Measurements from ENCODE around the gene CACFD1. TPM values are rescaled to one million over a fixed set of nuclear protein-coding genes. Genes with fewer than 3 reads are reported as not detected.

Gene CACFD1
- total RNA-seq, 1 experiment from 2014 or later, result 22.5 TPM

DNA sequence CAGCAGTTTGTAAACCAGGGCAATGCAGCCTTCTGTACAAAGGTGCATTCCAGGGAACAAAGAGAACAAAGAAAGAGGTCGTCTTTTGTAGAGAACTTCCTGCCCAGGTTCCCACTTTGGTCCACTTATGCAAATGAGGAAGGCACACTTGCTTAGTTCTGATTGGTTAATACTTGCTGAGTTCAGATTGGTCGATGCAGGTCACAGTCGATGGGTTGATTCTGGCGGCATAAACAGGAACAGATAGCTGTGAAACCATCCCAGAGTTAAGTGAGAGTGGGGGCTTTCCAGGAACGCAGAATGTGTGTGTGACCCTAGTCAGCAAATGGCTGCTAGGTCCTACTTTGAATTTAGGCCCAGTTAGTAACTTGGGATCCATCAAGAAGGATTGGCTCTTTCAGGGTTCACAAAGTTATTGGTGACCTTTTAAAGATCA is 39.4 kb upstream of the CACFD1 start (continued):
- TF ChIP-seq, protein P1, sequence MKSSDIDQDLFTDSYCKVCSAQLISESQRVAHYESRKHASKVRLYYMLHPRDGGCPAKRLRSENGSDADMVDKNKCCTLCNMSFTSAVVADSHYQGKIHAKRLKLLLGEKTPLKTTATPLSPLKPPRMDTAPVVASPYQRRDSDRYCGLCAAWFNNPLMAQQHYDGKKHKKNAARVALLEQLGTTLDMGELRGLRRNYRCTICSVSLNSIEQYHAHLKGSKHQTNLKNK (CRISPR knock-in tag; IDR thresholded peaks at IDR 0.05), result no peak
- TF ChIP-seq, protein P2, sequence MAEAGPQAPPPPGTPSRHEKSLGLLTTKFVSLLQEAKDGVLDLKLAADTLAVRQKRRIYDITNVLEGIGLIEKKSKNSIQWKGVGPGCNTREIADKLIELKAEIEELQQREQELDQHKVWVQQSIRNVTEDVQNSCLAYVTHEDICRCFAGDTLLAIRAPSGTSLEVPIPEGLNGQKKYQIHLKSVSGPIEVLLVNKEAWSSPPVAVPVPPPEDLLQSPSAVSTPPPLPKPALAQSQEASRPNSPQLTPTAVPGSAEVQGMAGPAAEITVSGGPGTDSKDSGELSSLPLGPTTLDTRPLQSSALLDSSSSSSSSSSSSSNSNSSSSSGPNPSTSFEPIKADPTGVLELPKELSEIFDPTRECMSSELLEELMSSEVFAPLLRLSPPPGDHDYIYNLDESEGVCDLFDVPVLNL (CRISPR knock-in tag; IDR thresholded peaks at IDR 0.05; ENCODE audit: borderline replicate concordance, low read depth), result no peak
- TF ChIP-seq SOX15 (CRISPR knock-in tag; IDR thresholded peaks at IDR 0.05) (no peak), ZNF423 (CRISPR knock-in tag; IDR thresholded peaks at IDR 0.05) (no peak), CBFB (CRISPR knock-in tag; IDR thresholded peaks at IDR 0.05; ENCODE audit: low read depth) (no peak), NR3C1 (CRISPR knock-in tag; conservative IDR thresholded peaks at IDR 0.05; ENCODE audit: low read depth) (no peak)
- TF ChIP-seq, protein P3, sequence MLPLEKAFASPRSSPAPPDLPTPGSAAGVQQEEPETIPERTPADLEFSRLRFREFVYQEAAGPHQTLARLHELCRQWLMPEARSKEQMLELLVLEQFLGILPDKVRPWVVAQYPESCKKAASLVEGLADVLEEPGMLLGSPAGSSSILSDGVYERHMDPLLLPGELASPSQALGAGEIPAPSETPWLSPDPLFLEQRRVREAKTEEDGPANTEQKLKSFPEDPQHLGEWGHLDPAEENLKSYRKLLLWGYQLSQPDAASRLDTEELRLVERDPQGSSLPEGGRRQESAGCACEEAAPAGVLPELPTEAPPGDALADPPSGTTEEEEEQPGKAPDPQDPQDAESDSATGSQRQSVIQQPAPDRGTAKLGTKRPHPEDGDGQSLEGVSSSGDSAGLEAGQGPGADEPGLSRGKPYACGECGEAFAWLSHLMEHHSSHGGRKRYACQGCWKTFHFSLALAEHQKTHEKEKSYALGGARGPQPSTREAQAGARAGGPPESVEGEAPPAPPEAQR (CRISPR knock-in tag; IDR thresholded peaks at IDR 0.05), result no peak
- TF ChIP-seq, protein P4, sequence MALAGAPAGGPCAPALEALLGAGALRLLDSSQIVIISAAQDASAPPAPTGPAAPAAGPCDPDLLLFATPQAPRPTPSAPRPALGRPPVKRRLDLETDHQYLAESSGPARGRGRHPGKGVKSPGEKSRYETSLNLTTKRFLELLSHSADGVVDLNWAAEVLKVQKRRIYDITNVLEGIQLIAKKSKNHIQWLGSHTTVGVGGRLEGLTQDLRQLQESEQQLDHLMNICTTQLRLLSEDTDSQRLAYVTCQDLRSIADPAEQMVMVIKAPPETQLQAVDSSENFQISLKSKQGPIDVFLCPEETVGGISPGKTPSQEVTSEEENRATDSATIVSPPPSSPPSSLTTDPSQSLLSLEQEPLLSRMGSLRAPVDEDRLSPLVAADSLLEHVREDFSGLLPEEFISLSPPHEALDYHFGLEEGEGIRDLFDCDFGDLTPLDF (CRISPR knock-in tag; IDR thresholded peaks at IDR 0.05), result no peak

DNA sequence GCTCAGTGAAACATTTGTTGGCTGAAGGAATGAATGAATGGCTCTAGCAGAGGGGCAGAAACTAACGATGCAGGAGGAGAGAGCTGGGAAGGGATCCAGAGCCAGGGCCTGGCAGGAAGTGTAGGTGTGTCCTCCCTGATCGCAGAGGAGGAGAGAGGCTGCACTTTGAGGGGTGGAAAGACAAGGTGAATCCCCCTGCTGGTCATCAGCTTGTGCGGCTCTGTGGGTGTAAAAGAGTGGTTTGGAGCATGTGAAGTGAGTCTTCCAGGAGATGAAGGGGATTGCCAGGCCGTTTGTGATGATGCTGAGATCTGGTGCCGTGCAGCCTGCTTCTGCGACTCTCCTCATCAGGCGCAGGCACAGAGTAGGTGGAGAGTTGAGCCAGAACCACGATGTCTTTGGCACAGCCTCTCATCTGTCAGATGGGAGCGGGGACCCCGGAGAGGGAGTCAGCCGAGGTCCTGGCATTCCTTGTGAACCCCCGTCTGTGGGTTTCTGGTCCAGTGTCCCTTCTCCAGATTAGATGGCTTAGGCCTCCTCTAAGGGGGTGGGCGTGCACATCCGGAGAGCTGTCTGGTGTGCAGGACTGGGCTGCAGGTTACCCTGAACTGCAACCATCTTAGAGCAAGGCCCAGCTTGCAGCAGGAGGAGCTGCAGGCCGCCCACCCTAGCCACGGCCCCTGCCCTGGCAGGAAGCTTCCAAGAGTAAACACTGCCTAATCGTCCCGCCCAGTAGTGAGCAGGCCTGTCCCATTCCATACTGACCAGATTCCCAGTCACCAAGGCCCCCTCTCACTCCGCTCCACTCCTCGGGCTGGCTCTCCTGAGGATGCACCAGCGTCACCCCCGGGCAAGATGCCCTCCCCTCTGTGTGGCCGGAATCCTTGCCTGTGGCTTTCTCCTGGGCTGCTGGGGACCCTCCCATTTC is 37.9 kb upstream of the CACFD1 start, which contains the start of gene ADAMTS13:
Gene ADAMTS13 (plus strand): TSS at position 753 of the 928 bp plus-strand sequence. CDS start 77 bp downstream, at position 830.
- POLR2A ChIA-PET, result no interaction called here
- Mint-ChIP-seq H3K4me1 (peaks cover 32% of the 10 kb centered on the region), H3K36me3 (peaks cover under 1% of the 10 kb centered on the region; the same call in 1 of the 2 replicates), H3K27ac (peak within 1 kb of the TSS; percentile 87), H3K9me3 (0 out of 2 replicates have a peak, but pooled peaks cover under 1% of the 10 kb centered on the region), H3K4me3 (no peak within 1 kb of the TSS; the same call in 1 of the 2 replicates), H3K27me3 (ENCODE audit: low read depth) (no peaks in the 10 kb centered on the region)
- TF ChIP-seq, protein P5, sequence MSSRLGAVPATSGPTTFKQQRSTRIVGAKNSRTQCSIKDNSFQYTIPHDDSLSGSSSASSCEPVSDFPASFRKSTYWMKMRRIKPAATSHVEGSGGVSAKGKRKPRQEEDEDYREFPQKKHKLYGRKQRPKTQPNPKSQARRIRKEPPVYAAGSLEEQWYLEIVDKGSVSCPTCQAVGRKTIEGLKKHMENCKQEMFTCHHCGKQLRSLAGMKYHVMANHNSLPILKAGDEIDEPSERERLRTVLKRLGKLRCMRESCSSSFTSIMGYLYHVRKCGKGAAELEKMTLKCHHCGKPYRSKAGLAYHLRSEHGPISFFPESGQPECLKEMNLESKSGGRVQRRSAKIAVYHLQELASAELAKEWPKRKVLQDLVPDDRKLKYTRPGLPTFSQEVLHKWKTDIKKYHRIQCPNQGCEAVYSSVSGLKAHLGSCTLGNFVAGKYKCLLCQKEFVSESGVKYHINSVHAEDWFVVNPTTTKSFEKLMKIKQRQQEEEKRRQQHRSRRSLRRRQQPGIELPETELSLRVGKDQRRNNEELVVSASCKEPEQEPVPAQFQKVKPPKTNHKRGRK (CRISPR knock-in tag; IDR thresholded peaks at IDR 0.05; ENCODE audit: borderline replicate concordance), result no peak
- no peak for TF ChIP-seq SP1 (CRISPR knock-in tag; conservative IDR thresholded peaks at IDR 0.05)
- TF ChIP-seq, protein P6, sequence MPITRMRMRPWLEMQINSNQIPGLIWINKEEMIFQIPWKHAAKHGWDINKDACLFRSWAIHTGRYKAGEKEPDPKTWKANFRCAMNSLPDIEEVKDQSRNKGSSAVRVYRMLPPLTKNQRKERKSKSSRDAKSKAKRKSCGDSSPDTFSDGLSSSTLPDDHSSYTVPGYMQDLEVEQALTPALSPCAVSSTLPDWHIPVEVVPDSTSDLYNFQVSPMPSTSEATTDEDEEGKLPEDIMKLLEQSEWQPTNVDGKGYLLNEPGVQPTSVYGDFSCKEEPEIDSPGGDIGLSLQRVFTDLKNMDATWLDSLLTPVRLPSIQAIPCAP (CRISPR knock-in tag; IDR thresholded peaks at IDR 0.05), result no peak
- no peak for TF ChIP-seq RELA (CRISPR knock-in tag; IDR thresholded peaks at IDR 0.05; ENCODE audit: borderline replicate concordance)
- no peak for TF ChIP-seq GTF2I (CRISPR knock-in tag; conservative IDR thresholded peaks at IDR 0.05)
- peak; percentile 76; the same call in 1 of the 2 replicates for TF ChIP-seq ZNF121 (CRISPR knock-in tag; IDR thresholded peaks at IDR 0.05)
- TF ChIP-seq CREB1 (CRISPR knock-in tag; IDR thresholded peaks at IDR 0.05), result no peak
- TF ChIP-seq, protein P7, sequence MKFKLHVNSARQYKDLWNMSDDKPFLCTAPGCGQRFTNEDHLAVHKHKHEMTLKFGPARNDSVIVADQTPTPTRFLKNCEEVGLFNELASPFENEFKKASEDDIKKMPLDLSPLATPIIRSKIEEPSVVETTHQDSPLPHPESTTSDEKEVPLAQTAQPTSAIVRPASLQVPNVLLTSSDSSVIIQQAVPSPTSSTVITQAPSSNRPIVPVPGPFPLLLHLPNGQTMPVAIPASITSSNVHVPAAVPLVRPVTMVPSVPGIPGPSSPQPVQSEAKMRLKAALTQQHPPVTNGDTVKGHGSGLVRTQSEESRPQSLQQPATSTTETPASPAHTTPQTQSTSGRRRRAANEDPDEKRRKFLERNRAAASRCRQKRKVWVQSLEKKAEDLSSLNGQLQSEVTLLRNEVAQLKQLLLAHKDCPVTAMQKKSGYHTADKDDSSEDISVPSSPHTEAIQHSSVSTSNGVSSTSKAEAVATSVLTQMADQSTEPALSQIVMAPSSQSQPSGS (CRISPR knock-in tag; IDR thresholded peaks at IDR 0.05; ENCODE audit: borderline replicate concordance, low read depth), result no peak
- TF ChIP-seq, protein P8, sequence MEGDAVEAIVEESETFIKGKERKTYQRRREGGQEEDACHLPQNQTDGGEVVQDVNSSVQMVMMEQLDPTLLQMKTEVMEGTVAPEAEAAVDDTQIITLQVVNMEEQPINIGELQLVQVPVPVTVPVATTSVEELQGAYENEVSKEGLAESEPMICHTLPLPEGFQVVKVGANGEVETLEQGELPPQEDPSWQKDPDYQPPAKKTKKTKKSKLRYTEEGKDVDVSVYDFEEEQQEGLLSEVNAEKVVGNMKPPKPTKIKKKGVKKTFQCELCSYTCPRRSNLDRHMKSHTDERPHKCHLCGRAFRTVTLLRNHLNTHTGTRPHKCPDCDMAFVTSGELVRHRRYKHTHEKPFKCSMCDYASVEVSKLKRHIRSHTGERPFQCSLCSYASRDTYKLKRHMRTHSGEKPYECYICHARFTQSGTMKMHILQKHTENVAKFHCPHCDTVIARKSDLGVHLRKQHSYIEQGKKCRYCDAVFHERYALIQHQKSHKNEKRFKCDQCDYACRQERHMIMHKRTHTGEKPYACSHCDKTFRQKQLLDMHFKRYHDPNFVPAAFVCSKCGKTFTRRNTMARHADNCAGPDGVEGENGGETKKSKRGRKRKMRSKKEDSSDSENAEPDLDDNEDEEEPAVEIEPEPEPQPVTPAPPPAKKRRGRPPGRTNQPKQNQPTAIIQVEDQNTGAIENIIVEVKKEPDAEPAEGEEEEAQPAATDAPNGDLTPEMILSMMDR (IDR thresholded peaks at IDR 0.05), result 0 out of 2 replicates have a peak, but pooled peaks have one; percentile 16
- TF ChIP-seq ZNF671 (CRISPR knock-in tag; IDR thresholded peaks at IDR 0.05), result no peak
- CTCF ChIA-PET, result interaction anchor here (0.7 to 2.3 kb wide), 16 partner anchors 8 to 273 kb away, joined by 3 to 10 read pairs (median 3); partner anchors contain the start of genes MED22, RPL7A and STKLD1
- peak; percentile 48 for DNase-seq (ENCODE audit: low spot score)
- ATAC-seq, result peak; percentile 50

Data from WTC11 (cell line).